ENCODE measurements around the gene VGF.
A peak's percentile ranks its signal among the peaks of the same experiment; 100 is the strongest.
"Not testable (repeated sequence)": the region's sequence is repeated elsewhere in the genome, so short reads cannot be mapped to it uniquely, and the experiment has no call there.

VGF gene

GRCh38 chr7:101165075-101165957 is at the start of gene VGF:
Gene VGF, minus strand, starts transcription at chr7:101165569. Its CDS starts 726 bp downstream, at chr7:101164843.
- DNase-seq: peak; percentile 91 to 94

- DNase-seq: no peak
Observed at GRCh38 chr7:101212014-101212413, 46.6 kb upstream of the VGF start.

- no peak for DNase-seq
Observed at GRCh38 chr7:101211501-101211900, 46.1 kb upstream of the VGF start.

GRCh38 chr7:101210143-101210542 is 44.8 kb upstream of the VGF start:
- DNase-seq: no peak

GRCh38 chr7:101208794-101209193 is 43.4 kb upstream of the VGF start:
- DNase-seq: no peak

GRCh38 chr7:101207459-101207858 is 42.1 kb upstream of the VGF start:
- DNase-seq: no peak

GRCh38 chr7:101206665-101207042 is 41.3 kb upstream of the VGF start:
- no peak for DNase-seq

GRCh38 chr7:101205901-101206664 is 40.7 kb upstream of the VGF start:
- no peak for DNase-seq

GRCh38 chr7:101203740-101204738 is 38.7 kb upstream of the VGF start:
- not testable (repeated sequence) for DNase-seq

- DNase-seq: no peak
Observed at GRCh38 chr7:101202603-101202918, 37.2 kb upstream of the VGF start.

- no peak for DNase-seq
Observed at GRCh38 chr7:101201695-101202602, 36.6 kb upstream of the VGF start.

GRCh38 chr7:101200862-101201599 is 35.7 kb upstream of the VGF start, which contains the start of gene MOGAT3:
Gene MOGAT3, minus strand, starts transcription at chr7:101201036. Its CDS starts 182 bp downstream, at chr7:101200854.
- DNase-seq: no peak

- no peak for DNase-seq
Observed at GRCh38 chr7:101200504-101200861, 35.1 kb upstream of the VGF start.

- DNase-seq: not testable (repeated sequence)
Observed at GRCh38 chr7:101199522-101199921, 34.2 kb upstream of the VGF start.

GRCh38 chr7:101198476-101198875 is 33.1 kb upstream of the VGF start:
- DNase-seq: no peak

GRCh38 chr7:101197991-101198390 is 32.6 kb upstream of the VGF start:
- DNase-seq: no peak

GRCh38 chr7:101195884-101196283 is 30.5 kb upstream of the VGF start:
- DNase-seq: no peak

- no peak for DNase-seq
Observed at GRCh38 chr7:101189109-101189508, 23.7 kb upstream of the VGF start.

GRCh38 chr7:101186844-101187428 is 21.6 kb upstream of the VGF start:
- DNase-seq: no peak

- DNase-seq: no peak
Observed at GRCh38 chr7:101186194-101186593, 20.8 kb upstream of the VGF start.
